ENCODE results near the gene FGF7.

GRCh38 chr15:49473031-49473430 is 50.0 kb downstream of the FGF7 start:
- no peak for TF ChIP-seq EZH2 (IDR thresholded peaks at IDR 0.05; ENCODE audit: borderline replicate concordance, low read depth, low read length)
- no peak for TF ChIP-seq ETV5 (CRISPR knock-in tag; IDR thresholded peaks at IDR 0.05; ENCODE audit: low read depth)
- no peak for TF ChIP-seq CREB5 (CRISPR knock-in tag; IDR thresholded peaks at IDR 0.05)
- TF ChIP-seq MYNN (IDR thresholded peaks at IDR 0.05) = no peak
- TF ChIP-seq MYNN (CRISPR knock-in tag; IDR thresholded peaks at IDR 0.05) = no peak
- no peak for TF ChIP-seq TSHZ1 (CRISPR knock-in tag; IDR thresholded peaks at IDR 0.05)
- no peak for TF ChIP-seq BDP1 (IDR thresholded peaks at IDR 0.05; ENCODE audit: insufficient read depth, insufficient read length)
- TF ChIP-seq USF1 (CRISPR knock-in tag; IDR thresholded peaks at IDR 0.05) = no peak
- no peak for TF ChIP-seq KAT2B (IDR thresholded peaks at IDR 0.05; ENCODE audit: low read depth, low read length)
- TF ChIP-seq, protein P1, sequence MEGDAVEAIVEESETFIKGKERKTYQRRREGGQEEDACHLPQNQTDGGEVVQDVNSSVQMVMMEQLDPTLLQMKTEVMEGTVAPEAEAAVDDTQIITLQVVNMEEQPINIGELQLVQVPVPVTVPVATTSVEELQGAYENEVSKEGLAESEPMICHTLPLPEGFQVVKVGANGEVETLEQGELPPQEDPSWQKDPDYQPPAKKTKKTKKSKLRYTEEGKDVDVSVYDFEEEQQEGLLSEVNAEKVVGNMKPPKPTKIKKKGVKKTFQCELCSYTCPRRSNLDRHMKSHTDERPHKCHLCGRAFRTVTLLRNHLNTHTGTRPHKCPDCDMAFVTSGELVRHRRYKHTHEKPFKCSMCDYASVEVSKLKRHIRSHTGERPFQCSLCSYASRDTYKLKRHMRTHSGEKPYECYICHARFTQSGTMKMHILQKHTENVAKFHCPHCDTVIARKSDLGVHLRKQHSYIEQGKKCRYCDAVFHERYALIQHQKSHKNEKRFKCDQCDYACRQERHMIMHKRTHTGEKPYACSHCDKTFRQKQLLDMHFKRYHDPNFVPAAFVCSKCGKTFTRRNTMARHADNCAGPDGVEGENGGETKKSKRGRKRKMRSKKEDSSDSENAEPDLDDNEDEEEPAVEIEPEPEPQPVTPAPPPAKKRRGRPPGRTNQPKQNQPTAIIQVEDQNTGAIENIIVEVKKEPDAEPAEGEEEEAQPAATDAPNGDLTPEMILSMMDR (IDR thresholded peaks at IDR 0.05 in 2 of 3, conservative IDR thresholded peaks at IDR 0.05 in 1 of 3; ENCODE audit: insufficient read depth in 2 of 3, low read depth in 1 of 3, low read length in 3 of 3) = no peak
- TF ChIP-seq, protein P2, sequence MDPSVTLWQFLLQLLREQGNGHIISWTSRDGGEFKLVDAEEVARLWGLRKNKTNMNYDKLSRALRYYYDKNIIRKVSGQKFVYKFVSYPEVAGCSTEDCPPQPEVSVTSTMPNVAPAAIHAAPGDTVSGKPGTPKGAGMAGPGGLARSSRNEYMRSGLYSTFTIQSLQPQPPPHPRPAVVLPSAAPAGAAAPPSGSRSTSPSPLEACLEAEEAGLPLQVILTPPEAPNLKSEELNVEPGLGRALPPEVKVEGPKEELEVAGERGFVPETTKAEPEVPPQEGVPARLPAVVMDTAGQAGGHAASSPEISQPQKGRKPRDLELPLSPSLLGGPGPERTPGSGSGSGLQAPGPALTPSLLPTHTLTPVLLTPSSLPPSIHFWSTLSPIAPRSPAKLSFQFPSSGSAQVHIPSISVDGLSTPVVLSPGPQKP (CRISPR knock-in tag; IDR thresholded peaks at IDR 0.05) = no peak
- no peak for TF ChIP-seq ZNF12 (CRISPR knock-in tag; IDR thresholded peaks at IDR 0.05)
- no peak for TF ChIP-seq NR2C2 (CRISPR knock-in tag; IDR thresholded peaks at IDR 0.05)
- TF ChIP-seq NR2C2 (tag; IDR thresholded peaks at IDR 0.05) = no peak
- no peak for TF ChIP-seq KDM1A (IDR thresholded peaks at IDR 0.05)
- TF ChIP-seq TAF7 (tag; IDR thresholded peaks at IDR 0.05) = no peak
